ENCODE data around the gene FILIP1L.

The FILIP1L gene

DNA sequence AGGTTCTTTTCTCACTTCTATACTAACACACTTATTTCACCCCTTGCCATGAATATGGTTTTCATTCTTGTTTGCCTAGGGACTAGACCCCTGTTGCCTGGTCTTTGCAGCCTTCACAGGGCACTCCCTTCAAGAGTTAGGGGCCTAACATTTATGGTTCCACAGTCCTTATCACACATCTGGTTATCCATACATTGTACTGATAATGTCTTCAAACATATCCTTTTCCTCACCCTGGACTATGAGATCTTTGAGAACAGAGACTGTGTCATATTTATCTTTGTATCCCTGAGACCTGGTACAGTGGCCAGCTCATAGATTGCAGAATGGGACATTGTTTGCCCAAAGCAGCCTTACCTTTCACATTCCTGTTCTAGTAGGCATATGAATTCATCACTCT, 190.4 kb downstream of the FILIP1L start:
- Histone ChIP-seq H3K36me3 (ENCODE audit: control insufficient read depth, insufficient read depth, low read length) (no peaks in the 10 kb centered on the region), H3K4me3 (ENCODE audit: low read length) (no peak overlapping the region), H3K27ac (ENCODE audit: low read length) (no peak overlapping the region), H3K27me3 (ENCODE audit: control insufficient read depth, insufficient read depth, low read length) (no peaks in the 10 kb centered on the region), H3K4me1 (ENCODE audit: control insufficient read depth, insufficient read depth, low read length) (peaks cover 10% of the 10 kb centered on the region; the same call in 1 of the 2 replicates), H3K9me3 (ENCODE audit: control insufficient read depth, insufficient read depth, low read length) (no peaks in the 10 kb centered on the region)
- no peak for DNase-seq (ENCODE audit: low read depth, low spot score)

DNA sequence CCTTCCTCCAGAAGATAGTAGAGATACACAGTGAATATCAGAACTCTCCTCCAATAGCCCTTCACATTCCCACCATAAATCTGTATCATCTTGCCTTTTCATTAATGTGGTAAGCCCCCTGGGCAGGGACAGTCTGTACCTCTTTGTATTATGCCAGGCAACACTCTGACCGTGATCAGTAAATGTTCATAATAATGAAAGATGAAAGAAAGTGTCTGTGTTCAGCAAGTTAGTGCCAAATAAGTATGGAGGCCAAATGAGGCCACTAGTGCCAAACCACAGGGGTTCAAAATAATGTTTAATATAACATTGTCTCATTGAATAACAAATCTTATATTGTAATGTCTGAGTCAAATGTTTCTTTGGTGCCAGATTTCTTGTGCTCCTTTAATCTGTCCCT, 192.3 kb downstream of the FILIP1L start:
- H3K27ac ChIP-seq (ENCODE audit: low read length), result no peak overlapping the region
- DNase-seq (ENCODE audit: low read depth, low spot score), result no peak
- no peaks in the 10 kb centered on the region for H3K9me3 ChIP-seq (ENCODE audit: control insufficient read depth, insufficient read depth, low read length)
- no peaks in the 10 kb centered on the region for H3K27me3 ChIP-seq (ENCODE audit: control insufficient read depth, insufficient read depth, low read length)
- no peaks in the 10 kb centered on the region for H3K36me3 ChIP-seq (ENCODE audit: control insufficient read depth, insufficient read depth, low read length)
- no peak overlapping the region for H3K4me3 ChIP-seq (ENCODE audit: low read length)
- peaks cover 9% of the 10 kb centered on the region; the same call in 1 of the 2 replicates for H3K4me1 ChIP-seq (ENCODE audit: control insufficient read depth, insufficient read depth, low read length)
- no CpG with 5 or more reads among the region's 1 CpG for WGBS (ENCODE audit: insufficient coverage, insufficient read length)

- Histone ChIP-seq H3K4me3 (ENCODE audit: low read length) (no peak overlapping the region), H3K36me3 (ENCODE audit: control insufficient read depth, insufficient read depth, low read length) (no peaks in the 10 kb centered on the region), H3K27ac (ENCODE audit: low read length) (no peak overlapping the region), H3K27me3 (ENCODE audit: control insufficient read depth, insufficient read depth, low read length) (no peaks in the 10 kb centered on the region), H3K9me3 (ENCODE audit: control insufficient read depth, insufficient read depth, low read length) (no peaks in the 10 kb centered on the region), H3K4me1 (ENCODE audit: control insufficient read depth, insufficient read depth, low read length) (peaks cover 6% of the 10 kb centered on the region; the same call in 1 of the 2 replicates)
- DNase-seq (ENCODE audit: low read depth, low spot score), result no peak
- WGBS (ENCODE audit: insufficient coverage, insufficient read length), result no CpG with 5 or more reads among the region's 1 CpG
Measured at GRCh38 chr3:99921377-99921695, 193.0 kb downstream of the FILIP1L start.

- no peak overlapping the region for H3K4me3 ChIP-seq (ENCODE audit: low read length)
- no peak for DNase-seq (ENCODE audit: low read depth, low spot score)
- H3K27ac ChIP-seq (ENCODE audit: low read length), result no peak overlapping the region
- no CpG with 5 or more reads among the region's 10 CpGs for WGBS (ENCODE audit: insufficient coverage, insufficient read length)
- no peaks in the 10 kb centered on the region for H3K9me3 ChIP-seq (ENCODE audit: control insufficient read depth, insufficient read depth, low read length)
- no peaks in the 10 kb centered on the region for H3K36me3 ChIP-seq (ENCODE audit: control insufficient read depth, insufficient read depth, low read length)
- H3K27me3 ChIP-seq (ENCODE audit: control insufficient read depth, insufficient read depth, low read length), result no peaks in the 10 kb centered on the region
- H3K4me1 ChIP-seq (ENCODE audit: control insufficient read depth, insufficient read depth, low read length), result peaks cover 6% of the 10 kb centered on the region; the same call in 1 of the 2 replicates
Measured at GRCh38 chr3:99920481-99921376, 193.6 kb downstream of the FILIP1L start.

DNA sequence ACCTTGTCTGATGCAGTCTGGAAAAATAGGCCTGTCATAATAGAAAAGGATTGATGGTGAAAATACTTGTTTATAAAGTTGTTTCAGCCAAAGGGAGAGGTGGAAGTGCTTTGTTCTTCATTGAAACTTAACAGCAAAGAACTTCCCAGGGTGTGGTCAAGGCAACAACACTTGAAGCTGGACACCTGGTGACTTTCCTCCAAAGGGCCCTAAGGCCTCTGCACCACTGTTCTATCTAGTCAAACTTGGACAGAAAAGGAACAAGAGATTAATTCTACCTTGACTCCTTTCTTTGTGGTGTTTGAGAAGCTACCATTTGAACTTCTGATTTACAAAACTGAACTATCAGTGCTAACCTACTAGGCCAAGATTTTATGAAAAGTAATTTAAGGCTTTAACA, 194.6 kb downstream of the FILIP1L start:
- H3K27ac ChIP-seq (ENCODE audit: low read length), result no peak overlapping the region

GRCh38 chr3:99918715-99919114, 195.6 kb downstream of the FILIP1L start:
- Histone ChIP-seq H3K4me3 (ENCODE audit: low read length) (no peak overlapping the region), H3K27me3 (ENCODE audit: control insufficient read depth, insufficient read depth, low read length) (no peaks in the 10 kb centered on the region), H3K4me1 (ENCODE audit: control insufficient read depth, insufficient read depth, low read length) (peaks cover 6% of the 10 kb centered on the region; the same call in 1 of the 2 replicates), H3K36me3 (ENCODE audit: control insufficient read depth, insufficient read depth, low read length) (no peaks in the 10 kb centered on the region), H3K27ac (ENCODE audit: low read length) (no peak overlapping the region), H3K9me3 (ENCODE audit: control insufficient read depth, insufficient read depth, low read length) (no peaks in the 10 kb centered on the region)
- DNase-seq (ENCODE audit: low read depth, low spot score), result no peak

More for the DNA sequence above, 194.6 kb downstream of the FILIP1L start:
- Histone ChIP-seq H3K4me3 (ENCODE audit: low read length) (no peak overlapping the region), H3K36me3 (ENCODE audit: control insufficient read depth, insufficient read depth, low read length) (no peaks in the 10 kb centered on the region), H3K9me3 (ENCODE audit: control insufficient read depth, insufficient read depth, low read length) (no peaks in the 10 kb centered on the region), H3K27me3 (ENCODE audit: control insufficient read depth, insufficient read depth, low read length) (no peaks in the 10 kb centered on the region), H3K4me1 (ENCODE audit: control insufficient read depth, insufficient read depth, low read length) (peaks cover 6% of the 10 kb centered on the region; the same call in 1 of the 2 replicates)
- no peak for DNase-seq (ENCODE audit: low read depth, low spot score)

DNA sequence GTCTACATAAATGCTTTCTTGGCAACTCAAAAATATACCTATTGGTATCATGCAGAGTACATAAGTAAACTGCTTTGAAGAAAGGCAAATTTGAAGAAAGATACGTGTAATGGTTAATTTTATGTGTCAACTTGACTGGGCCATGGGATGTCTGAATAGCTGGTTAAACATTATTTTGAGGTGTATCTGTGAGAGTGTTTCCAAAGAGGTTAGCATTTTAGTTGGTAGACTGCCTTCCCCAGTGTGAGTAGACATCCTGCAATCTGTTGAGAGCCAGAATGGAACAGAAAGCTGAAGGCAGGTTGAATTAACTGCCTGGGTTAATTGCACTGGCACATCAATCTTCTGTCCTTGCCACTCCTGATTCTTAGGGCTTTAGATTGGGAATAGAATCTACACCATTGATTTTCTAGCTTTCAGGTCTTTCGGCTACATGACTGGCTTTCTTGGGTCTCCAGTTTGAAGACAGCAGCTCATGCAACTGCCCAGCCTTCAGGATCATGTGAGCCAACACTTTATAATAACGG, 198.3 kb downstream of the FILIP1L start:
- Histone ChIP-seq H3K36me3 (ENCODE audit: control insufficient read depth, insufficient read depth, low read length) (no peaks in the 10 kb centered on the region), H3K4me3 (ENCODE audit: low read length) (no peak overlapping the region), H3K27me3 (ENCODE audit: control insufficient read depth, insufficient read depth, low read length) (no peaks in the 10 kb centered on the region), H3K4me1 (ENCODE audit: control insufficient read depth, insufficient read depth, low read length) (peaks cover 4% of the 10 kb centered on the region; the same call in 1 of the 2 replicates), H3K27ac (ENCODE audit: low read length) (no peak overlapping the region), H3K9me3 (ENCODE audit: control insufficient read depth, insufficient read depth, low read length) (no peaks in the 10 kb centered on the region)
- no peak for DNase-seq (ENCODE audit: low read depth, low spot score)
- no CpG with 5 or more reads among the region's 3 CpGs for WGBS (ENCODE audit: insufficient coverage, insufficient read length)

DNA sequence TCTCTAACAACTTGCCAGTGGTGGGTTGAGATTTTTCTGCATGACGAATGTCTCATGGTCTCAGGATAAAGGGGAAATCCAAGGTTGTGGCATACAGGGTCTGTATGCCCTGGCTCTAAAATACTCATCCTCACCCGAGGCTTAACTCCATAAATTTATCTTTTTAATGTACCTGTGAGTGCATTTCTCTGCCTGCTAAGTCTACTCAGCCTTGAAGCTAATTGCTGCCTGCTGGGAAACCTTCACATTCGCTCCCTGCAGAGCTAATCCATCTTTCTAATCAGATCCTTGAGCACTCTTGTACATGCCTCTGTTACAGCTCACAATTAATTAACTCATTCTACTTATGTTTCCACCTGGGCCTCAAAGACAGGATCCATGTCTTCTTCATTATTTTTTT, 202.9 kb downstream of the FILIP1L start:
- no peaks in the 10 kb centered on the region for H3K27me3 ChIP-seq (ENCODE audit: control insufficient read depth, insufficient read depth, low read length)
- no peak for DNase-seq (ENCODE audit: low read depth, low spot score)
- H3K36me3 ChIP-seq (ENCODE audit: control insufficient read depth, insufficient read depth, low read length), result no peaks in the 10 kb centered on the region
- no peak overlapping the region for H3K27ac ChIP-seq (ENCODE audit: low read length)
- WGBS (ENCODE audit: insufficient coverage, insufficient read length), result no CpG with 5 or more reads among the region's 3 CpGs
- peaks cover 1% of the 10 kb centered on the region; the same call in 1 of the 2 replicates for H3K4me1 ChIP-seq (ENCODE audit: control insufficient read depth, insufficient read depth, low read length)
- H3K9me3 ChIP-seq (ENCODE audit: control insufficient read depth, insufficient read depth, low read length), result no peaks in the 10 kb centered on the region
- H3K4me3 ChIP-seq (ENCODE audit: low read length), result no peak overlapping the region

- H3K27me3 ChIP-seq (ENCODE audit: control insufficient read depth, insufficient read depth, low read length), result no peaks in the 10 kb centered on the region
- WGBS (ENCODE audit: insufficient coverage, insufficient read length), result 100% methylated on average over 1 of the region's 4 CpGs
- no peak for DNase-seq (ENCODE audit: low read depth, low spot score)
- no peak overlapping the region for H3K4me3 ChIP-seq (ENCODE audit: low read length)
- H3K9me3 ChIP-seq (ENCODE audit: control insufficient read depth, insufficient read depth, low read length), result no peaks in the 10 kb centered on the region
- peaks cover 1% of the 10 kb centered on the region; the same call in 1 of the 2 replicates for H3K4me1 ChIP-seq (ENCODE audit: control insufficient read depth, insufficient read depth, low read length)
- no peaks in the 10 kb centered on the region for H3K36me3 ChIP-seq (ENCODE audit: control insufficient read depth, insufficient read depth, low read length)
- H3K27ac ChIP-seq (ENCODE audit: low read length), result no peak overlapping the region
Measured at GRCh38 chr3:99910752-99911290, 203.5 kb downstream of the FILIP1L start.

GRCh38 chr3:99909714-99910495, 204.4 kb downstream of the FILIP1L start:
- no peaks in the 10 kb centered on the region for H3K9me3 ChIP-seq (ENCODE audit: control insufficient read depth, insufficient read depth, low read length)
- no CpG with 5 or more reads among the region's 3 CpGs for WGBS (ENCODE audit: insufficient coverage, insufficient read length)
- H3K4me1 ChIP-seq (ENCODE audit: control insufficient read depth, insufficient read depth, low read length), result peaks cover 1% of the 10 kb centered on the region; the same call in 1 of the 2 replicates
- no peak for DNase-seq (ENCODE audit: low read depth, low spot score)
- H3K27ac ChIP-seq (ENCODE audit: low read length), result no peak overlapping the region
- no peak overlapping the region for H3K4me3 ChIP-seq (ENCODE audit: low read length)
- H3K27me3 ChIP-seq (ENCODE audit: control insufficient read depth, insufficient read depth, low read length), result no peaks in the 10 kb centered on the region
- H3K36me3 ChIP-seq (ENCODE audit: control insufficient read depth, insufficient read depth, low read length), result no peaks in the 10 kb centered on the region

All from iPS DF 6.9 (cell line).